GM21723 (cell line): ENCODE measurements around the gene SHANK2.

ENCODE experiments used
- ATAC-seq: cut with Tn5 transposase; IDR thresholded peaks from one replicate; pipeline ENCODE4 v1.9.1; 2021; ENCODE audit warnings: mild to moderate bottlenecking, moderate library complexity; ENCODE audit not compliant: unreplicated experiment

The SHANK2 gene

DNA sequence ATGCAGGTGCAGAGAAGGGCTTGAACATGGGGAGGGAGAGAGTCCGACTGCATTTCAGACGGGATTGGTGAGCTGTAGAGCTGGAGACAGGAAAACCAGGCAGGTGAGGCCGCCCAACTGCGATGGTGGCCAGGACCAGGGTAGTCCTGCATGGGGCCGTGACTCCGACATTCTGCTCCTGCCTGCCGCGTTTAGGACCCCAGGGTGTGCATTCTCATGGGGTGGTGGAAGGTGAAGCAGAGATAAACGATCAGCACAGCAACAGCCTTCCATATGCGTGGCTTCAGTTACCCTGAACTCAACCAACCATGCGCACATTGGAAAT lies 29.3 kb downstream of the SHANK2 start:
- ATAC-seq = no peak

DNA sequence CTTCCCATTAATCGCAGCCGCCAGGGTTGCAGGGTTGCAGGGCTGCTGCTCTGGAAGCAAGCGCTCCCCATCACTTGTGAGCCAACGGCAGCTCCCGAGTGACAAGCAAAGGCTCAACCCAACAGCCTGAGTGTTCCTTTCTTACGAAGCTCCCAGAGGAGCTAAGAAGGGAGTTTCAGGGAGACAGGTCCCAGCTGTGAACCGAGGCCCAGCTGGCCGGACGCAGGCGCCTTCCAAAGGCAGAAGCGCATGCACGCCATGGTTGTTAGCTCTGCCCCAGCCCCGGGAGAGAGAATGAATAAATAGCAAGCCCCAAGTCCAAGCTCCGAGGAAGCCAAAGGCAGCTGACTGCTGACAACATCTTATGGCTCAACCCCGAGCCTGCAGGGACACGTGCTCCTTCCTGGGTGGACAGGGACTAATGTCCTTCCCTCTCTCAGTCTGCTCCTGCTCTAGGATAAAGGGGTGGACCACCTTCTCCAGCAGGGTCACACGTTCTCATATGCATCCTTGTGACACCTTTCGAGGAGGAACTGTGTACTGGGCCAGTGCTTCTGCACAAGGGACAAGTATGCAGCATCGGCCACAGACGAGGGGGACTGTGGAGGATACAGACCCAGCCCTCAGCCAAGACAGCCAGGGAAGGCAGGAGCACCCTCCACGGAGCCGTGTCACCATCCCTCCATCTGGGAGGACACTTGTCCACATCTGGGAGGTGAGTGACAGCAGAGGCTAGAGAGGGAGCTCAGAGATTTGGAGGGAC lies 29.9 kb downstream of the SHANK2 start:
- no peak for ATAC-seq

DNA sequence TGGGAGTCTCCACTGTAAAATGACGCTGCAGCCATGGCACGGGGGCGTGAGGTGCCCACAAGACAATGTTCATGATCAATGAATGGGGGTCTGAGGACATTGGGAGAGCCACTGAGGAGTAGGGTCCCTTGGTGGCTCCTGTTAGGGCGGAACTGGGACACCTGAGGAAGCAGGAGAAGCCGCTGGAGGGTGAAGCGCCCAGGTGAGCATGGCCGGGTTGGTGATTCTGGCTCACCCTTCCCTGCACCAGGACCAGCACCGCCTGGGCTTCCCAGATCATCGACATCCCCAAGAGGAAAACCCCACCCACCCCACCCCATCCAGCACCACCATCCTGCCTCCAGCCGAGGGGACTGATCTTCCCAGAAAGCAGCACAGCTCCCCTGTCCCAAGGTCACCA lies 30.6 kb downstream of the SHANK2 start:
- ATAC-seq = no peak

DNA sequence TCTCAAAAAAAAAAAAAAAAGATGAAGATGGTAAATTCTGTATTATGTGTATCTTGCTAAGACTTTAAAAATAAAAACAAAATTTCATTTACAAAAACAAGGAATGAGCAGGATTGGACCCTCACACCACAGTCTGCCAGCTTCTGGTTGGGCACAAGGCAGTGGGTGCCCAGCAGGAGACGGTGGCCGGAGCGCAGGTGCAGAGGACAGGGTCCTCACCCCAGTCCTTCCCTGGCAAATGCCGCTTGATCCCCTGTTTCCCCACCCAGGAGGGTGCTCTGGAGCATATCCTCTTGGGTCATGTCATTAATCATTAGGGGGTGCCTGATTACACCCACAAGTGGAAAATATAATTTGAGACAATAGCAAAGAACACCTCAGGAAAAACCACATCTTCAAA lies 31.2 kb downstream of the SHANK2 start:
- no peak for ATAC-seq

DNA sequence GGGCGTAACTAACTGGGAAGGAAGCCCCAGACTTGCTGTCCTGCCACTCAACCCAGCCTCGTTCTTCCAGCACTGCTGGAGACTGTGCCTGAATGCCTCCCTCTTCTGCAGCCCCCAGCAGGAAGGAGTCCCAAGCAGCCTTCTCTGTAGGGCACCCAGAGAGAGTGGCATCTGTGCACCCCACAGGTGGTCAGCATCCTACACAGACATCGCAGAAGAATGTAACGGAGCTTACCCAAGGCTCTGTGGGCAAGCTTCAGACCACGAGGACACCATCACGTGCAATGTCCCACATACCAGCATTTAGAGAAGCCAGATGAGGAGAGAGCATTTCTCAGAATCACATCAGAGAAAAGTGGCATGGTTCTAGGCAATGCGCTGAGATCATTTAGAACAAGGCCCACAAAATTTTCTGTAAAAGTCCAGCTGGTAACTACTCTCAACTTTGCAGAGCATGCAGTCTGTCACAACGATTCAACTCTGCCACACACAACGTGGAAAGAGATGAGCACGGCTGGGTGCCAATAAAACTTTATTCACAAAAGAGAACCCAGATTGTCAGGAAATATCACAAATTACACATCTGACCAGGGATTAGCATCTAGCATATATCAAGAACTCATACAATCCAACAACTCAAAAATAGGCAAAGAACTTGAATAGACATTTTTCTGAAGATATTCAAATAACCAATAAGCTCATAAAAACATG lies 33.4 kb downstream of the SHANK2 start:
- no peak for ATAC-seq

DNA sequence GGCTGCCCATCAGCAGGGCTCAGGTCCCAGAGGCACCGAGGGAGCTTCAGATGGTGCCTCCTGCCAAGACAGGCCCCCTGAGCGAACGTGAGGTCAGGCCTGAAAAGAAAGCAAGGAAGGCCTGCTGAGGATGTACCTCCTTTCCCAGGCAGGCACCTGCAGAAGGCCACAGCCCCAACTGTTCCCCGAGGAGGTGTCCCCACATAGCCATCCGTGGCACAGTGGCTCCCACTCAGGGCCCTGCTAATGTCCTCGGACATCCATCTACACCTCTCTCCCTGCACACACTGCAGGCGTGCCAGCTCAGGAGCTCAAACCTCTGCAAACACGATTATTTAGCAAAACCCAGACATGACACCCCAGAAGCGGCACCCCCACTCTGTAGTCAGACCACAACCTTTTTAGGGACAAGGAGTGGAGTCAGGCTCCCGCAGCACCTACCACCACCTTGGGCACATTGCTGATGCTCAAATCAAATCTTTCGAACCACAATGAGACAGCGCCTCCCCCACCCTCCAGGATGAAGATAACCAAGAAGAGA lies 36.9 kb downstream of the SHANK2 start:
- no peak for ATAC-seq

DNA sequence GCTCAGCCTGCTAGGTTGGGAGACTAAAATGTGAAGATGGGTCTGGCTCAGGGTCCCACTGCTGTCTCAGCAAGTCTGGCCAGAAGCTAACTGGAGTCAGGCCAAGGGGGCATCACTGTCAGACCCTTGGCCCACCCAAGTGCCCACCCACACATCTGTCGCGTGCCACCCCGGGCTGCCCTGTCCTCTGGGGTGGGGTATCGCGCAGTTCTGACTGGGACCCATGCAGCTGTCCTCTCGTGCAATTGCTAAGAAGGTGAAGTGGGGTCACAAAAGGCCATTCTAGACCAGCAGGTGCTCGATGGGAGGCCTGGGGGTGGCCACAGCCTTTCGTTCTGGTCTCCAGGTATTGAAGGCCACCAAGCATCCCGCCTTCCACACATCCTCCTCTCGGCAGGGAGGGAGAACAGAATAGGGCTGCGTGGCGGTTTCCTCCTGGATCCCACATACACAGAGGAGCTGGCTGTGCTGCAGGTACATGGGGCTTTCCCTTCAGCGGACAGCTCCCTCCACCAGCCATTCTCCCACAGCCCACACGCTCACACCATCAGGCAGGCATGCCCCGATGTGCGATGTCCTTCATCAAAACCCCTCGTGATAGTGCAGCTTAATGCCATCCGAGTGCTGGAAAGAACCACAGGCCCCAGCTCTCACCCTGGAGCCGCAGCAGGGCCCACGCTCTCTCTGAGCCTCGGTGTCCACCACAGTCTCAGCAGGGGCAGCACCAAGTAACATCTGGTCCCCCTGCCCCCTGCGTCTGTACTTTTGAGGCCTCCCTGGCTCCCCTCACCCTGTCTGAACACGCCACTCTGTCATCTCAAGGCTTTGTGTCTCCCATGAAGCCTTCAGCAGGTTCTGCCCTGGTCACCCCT lies 37.6 kb downstream of the SHANK2 start:
- ATAC-seq = no peak

DNA sequence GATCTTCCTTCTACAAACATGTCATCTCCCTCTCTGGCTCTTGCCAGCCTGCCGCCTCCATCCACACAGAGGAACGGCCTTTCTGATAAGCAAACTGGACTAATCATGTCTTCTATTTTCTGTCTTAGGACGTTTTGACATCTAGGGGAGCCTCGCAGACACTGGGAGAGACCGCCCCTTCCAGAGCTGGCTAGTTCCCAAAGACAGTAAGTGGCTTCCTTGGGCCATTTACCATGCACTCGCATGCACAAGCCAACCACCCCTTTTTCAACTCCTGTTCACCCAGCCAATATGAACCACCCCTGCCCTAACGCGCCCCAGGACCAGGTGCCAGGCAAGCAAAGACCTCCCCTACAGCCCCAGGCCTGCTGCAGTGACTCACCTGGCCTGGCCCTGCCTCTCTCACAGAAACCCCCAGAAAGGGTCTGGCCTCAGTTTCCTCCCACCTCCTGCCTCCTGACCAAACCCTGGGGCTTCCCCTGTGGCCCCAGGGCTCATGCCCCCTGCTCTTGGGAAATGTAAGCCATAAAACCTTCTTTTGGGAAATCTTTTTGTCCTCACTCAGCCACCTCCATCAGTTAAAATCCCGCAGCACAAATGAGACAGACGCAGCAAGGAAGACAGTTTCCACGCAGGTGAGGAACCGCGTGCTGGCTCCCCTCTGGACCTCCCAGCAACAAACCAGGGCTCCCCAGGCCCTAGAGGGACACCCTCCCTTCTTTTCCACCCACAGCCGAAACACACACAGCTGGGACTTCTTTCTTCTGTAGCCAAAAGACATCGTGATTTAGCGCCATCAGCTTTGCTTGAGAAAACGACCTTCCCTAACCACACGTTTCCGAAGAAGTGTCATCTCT lies 38.5 kb downstream of the SHANK2 start:
- ATAC-seq = no peak

DNA sequence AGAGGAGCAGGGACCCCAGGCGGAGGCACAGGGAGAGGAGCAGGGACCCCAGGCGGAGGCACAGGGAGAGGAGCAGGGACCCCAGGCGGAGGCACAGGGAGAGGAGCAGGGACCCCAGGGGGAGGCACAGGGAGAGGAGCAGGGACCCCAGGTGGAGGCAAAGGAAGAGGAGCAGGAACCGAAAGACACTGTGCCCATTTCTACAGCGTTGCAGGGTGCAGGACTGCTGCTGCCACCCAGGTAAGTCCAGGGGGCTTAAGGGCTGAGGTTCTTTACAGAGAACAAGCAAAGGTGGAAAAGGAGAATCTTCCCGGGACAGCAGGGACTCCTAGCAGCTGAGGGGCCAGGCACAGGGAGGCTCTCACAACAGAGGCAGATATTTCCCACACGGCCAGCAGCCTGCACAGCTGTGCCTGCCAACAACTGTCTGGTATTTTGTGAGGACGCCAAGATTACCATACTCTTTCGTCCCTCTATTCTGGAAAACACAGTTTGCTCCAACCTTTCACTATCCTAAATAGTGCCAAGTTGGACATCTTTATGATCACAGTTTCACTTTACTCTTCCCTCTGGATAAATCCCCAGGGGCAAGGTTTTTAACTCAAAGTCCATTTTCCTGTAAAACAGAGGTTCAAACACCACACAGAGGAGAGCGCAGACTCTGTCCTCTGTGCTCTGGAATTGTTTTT lies 39.4 kb downstream of the SHANK2 start:
- ATAC-seq = no peak

DNA sequence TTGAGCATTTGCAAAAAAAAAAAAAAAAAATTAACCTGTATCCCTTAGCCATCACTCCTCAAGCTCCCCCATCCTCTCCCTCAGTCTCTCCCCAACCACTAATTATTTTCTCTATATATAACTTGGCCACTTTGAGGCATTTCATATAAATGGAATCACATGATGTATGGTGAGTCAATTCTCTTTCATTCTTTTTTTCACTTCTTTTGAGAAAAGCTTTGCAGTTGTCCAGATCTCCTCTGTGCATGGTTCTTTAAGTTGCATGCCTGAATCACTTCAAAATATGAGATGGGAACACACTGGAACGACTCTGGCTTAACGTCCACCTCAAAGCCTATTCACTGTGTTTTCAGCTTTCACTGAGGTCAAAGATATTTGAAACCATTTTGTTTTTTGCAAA lies 40.7 kb downstream of the SHANK2 start:
- no peak for ATAC-seq

DNA sequence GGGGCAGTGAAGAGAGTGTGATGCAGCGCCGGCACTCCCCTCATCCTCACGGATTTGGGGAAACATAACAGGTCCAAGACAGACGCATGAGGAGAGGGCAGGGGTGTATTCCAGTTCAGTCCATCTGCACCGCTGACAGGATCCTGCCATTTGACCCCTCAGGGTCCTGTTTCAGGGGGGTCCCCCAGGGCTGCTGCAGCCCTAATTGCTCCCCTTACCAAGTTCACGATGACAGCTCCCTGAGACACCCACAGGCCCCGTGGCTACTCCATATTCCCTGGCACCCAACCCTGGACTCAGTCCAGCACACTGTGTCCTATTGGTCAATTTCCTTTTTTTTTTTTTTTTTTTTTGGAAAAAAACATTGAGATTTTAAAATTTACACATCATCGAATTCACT lies 41.5 kb downstream of the SHANK2 start:
- ATAC-seq = no peak

DNA sequence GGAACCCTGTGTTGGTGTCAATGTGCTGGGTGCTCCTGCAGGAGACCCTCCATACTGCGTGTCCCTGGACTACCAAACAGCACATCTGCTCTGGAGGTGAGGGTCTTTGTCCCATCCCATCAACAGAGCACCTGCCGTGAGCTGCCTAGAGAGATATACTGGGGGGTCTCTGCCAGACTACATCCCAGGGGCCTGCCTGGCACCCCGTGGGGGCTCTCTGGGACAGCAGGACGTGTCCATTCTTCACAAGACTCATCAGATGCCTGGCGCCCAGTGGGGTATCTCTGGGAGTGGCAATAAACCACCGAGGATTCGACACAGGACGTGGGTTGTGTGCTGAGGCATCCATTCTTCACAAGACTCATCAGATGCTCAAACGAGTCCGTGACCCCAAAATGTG lies 42.7 kb downstream of the SHANK2 start:
- no peak for ATAC-seq

DNA sequence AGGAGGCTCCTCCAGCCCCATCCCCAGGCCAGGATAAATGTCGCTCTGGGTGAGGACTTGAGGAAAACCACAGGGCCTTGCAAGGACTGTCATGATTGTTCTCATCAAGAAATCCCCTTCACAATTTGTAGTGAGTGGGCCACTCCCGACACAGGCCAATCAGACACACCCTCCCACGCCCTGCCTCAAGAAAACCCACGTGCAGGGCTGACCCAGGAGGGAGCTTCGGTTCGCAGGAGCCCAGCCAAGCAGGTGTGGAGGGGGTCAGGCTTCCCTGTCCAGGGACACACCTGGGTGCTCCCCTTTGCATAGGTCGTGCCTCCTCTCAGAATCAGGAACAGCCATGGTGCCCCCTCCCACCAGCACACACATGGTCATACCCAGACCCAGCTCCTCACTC lies 43.2 kb downstream of the SHANK2 start:
- no peak for ATAC-seq

DNA sequence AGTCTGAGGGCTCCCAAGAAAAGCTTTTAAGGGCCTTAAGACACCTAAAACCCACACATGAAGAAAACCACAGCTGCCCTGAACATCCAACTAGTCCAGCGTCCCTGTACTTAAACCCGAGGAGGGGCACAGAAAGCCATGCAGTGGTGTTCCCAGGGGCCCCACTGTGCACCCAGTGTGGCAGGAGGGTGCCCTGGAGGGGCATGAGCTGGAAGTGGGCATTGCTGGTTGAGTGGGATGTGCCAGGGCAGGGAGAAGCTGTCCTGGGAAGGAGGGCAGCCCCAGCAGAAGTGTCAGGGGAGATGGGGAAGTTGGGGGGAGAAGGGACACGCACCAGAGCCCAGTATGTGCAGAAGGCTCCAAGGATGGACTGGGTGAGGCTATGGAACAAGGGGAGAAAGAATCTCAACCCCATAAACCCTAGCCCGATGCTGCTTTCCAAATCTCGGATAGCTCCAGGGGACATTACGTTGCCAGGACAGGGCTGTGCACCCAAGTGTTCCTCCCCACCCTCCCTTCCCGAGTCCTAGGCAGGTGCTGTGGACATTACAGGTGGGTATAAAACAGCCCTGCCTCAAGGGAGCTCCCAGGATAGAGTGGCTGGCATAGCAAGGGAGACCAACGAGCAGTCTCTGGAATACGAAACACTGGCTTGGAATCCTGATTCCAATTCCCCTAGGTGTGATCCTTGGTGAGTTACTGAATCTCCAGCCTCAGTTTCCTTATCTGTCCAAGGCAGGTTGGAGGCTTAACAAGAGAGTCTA lies 44.2 kb downstream of the SHANK2 start:
- ATAC-seq = no peak

DNA sequence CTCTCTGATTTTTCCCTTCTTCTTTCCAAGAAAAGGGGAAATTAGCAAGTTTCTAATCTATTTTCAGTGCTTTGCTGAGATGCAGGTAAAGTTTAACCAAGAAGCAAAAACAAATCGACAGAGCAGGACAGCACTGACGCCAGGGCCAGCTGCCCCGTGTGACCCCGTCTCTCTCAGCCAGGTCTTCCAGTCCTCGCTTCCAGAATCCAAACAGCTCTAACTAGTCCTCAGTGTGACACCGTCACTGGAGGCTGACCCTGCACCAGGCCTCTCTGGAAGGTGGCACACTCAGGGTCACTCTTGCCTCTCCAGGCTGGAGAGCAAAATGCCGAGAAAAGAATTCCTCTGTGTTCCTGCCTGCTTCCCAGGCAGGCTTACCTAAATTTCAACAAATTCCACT lies 44.8 kb downstream of the SHANK2 start:
- no peak for ATAC-seq

DNA sequence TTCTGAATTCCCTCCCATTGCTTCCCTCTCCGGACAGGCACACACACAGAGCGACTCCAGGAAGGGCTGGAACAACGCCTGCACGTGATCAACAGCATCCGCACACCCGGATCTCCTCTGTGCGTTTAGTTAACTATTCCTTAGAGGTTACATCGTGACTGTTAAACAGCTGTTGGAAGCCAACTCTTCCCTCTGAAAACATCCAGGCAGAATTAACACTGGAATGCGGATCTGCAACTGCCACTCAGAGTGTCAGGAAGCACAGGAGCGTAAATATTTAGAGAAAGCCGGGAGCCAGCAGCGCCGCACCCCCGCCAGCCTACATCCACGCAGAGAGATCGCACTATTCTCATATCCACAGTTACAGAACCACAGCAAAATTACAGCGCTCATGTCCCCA lies 46.2 kb downstream of the SHANK2 start:
- ATAC-seq = no peak

DNA sequence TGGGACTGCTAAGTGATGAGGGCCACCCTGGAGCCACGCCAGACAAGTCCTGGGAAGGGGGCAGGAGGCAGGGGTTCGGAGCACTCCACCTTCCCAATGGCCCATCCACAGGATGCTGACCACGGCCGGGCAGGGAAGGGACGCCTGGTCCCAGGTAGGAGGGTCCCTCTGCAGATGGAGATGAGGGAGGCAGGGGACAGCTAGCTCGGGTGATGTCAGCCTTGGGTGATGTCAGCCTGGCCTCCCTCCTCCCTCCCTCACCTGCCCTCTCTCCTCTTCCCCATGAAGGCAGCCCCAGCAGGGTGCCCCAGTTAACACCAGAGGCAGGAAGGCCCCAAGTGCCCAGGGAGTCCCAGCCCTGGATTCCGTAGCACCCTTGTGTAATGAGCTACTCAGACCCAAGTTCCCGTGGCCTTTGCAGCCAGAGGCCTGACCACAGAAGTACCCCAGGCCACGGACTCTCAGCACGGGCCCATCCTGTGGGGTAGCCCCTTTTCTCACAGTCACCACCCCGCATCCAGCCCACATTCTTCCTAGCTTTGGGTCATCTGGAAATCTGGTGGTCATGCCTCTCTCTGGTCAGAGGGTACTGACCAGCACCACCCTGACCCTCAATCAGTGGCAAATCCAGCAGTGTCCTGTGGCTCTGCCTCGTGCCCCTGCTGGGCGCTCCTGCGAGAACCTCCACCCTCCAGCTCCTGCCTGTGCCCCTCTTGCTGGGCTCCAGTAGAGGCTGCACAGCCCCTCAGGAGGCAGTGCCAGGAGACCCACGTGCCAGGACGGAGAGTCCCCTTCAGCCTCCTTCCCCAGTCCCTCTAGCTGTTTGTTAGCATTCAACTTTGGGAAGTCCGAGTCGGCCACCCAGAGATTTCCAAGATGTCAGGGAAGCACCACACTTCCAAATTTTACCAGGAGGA lies 47.4 kb downstream of the SHANK2 start:
- no peak for ATAC-seq

DNA sequence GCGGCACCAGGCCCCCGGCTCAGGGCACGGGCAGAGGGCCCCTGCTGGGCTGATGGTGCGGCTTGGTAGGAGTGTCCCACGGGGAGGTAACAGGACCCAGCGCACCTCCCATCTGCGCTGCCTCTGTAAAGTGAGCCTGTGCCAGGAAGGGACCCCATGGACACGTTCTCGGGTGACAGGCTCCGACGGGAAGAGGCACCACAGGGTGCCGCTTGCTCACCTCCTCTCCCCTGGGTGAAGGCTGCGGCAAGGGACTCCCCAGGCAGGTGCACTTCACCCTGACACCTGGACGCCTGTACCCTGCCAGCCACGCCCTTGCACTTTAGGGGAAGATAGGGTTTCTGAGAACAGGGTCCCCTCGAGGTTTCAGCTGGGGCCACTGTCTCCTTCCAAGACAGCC lies 48.1 kb downstream of the SHANK2 start:
- no peak for ATAC-seq
